ENCODE data around the gene ETFB. TPM values are rescaled to one million over a fixed set of nuclear protein-coding genes. Genes with fewer than 3 reads are reported as not detected.

ETFB gene
- total RNA-seq, 1 experiment from 2014 or later: 134 TPM

DNA sequence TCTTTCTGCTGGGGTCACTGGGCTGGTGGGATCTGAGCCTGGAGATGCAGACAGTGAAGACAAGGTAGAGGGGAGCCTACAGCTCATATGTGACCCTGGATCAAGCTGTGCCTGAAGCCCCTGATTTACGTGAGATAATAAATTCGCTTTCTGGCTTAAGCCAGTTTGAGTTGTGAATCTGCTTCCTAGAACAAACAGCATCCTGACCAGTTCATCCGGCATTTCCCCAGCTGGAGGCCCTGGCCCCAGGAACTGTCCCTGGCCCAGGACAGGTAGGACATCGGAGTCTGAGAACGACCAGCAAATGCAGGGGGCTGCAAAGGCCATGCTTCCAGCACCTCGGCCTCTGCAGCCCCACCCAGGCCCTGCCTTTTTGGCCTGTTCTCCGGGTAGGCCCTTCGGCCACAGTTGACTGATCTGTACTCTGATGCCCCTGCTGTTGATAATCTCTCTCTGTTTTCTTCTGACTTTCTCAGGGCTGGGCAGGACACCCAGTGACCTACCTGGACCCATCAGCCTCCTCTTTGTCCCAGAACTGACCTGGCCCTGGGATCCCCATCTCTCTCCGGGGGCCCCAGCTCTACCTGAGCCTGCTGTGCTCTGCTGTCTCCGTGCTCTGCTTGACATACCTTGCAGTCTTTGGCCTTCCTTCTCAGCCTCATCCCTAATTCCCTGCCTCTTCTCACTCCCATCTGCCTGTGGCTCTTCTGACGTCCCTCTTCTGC is 14.8 kb downstream of the ETFB start:
- no peak for DNase-seq (ENCODE audit: low read depth)

DNA sequence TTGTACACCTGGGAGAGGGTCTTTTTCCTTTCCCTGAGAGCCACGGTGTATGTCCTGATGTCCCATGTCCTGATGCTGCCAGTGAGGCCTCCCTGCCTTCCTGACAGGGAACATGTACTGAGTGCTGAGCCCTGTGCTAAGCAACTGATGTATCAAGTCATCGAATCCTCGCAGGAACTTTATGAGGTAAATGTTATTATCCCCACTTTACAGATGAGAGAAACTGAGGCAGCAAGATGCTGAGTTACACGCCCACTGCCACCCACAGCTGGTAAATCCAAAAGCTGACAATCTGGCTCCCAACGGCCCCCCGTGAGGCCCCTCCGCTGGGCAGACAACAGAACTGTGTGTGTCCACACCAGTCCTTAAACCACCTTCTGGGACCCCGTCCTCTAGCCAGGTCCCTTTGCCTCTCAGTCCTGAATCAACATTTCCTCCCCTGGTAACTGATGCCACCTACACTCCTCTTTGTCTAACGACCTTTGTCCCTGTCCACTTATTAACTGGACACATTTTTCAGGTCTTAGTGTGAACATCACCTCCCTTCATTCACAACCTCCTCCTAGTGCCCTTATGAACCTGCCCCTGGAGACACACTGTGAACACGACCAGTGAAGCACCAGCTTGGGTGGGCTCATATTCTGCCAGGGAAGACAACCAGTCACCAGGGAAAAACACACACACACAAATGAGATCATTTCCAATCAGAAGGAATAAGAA is 18.8 kb downstream of the ETFB start:
- no peak for DNase-seq (ENCODE audit: low read depth)

DNA sequence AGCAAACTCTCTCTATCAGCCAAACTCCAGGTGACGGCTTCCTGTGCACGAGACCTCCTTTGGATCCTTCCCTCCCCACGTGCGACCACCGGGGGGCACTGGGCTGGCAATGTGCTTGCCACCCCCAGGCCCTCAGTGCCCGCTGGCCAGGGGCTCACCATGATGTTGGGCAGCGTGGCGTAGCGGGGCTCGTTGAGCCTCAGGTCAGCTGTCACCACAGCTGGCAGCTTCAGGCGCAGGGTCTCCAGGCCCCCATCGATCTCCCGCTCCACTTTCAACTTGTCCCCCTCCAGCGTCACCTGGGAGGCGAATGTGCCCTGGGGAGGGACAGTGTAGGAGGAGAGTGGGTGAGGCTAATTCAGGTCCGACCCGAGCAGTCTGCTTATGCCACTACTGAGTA is 19.4 kb downstream of the ETFB start:
- DNase-seq (ENCODE audit: low read depth): no peak

DNA sequence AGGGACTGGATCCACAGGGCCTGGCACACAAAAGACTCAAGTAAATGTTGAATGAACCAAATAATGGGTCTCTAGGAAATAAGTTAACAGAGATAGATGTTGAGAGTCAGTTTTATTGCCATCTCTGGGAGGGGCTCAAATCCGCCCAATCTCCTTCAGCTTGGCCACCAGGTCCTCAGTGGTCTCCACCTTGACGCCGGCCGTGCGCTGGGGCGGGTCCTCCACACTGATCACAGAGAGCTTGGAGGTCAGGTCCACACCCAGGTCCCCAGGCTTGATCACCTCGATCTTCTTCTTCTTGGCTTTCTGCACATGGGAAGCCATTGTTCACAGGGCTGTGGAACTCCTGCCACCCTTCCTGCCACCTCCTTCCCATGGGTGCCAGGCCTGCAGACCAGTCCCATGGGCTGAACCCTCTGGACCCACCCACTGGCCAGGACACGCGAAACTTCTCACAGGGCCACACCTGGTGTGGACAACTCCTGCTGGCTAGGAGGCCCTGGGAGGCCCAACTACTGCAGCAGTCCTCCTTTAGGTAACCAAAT is 21.0 kb downstream of the ETFB start:
- no peak for DNase-seq (ENCODE audit: low read depth)

DNA sequence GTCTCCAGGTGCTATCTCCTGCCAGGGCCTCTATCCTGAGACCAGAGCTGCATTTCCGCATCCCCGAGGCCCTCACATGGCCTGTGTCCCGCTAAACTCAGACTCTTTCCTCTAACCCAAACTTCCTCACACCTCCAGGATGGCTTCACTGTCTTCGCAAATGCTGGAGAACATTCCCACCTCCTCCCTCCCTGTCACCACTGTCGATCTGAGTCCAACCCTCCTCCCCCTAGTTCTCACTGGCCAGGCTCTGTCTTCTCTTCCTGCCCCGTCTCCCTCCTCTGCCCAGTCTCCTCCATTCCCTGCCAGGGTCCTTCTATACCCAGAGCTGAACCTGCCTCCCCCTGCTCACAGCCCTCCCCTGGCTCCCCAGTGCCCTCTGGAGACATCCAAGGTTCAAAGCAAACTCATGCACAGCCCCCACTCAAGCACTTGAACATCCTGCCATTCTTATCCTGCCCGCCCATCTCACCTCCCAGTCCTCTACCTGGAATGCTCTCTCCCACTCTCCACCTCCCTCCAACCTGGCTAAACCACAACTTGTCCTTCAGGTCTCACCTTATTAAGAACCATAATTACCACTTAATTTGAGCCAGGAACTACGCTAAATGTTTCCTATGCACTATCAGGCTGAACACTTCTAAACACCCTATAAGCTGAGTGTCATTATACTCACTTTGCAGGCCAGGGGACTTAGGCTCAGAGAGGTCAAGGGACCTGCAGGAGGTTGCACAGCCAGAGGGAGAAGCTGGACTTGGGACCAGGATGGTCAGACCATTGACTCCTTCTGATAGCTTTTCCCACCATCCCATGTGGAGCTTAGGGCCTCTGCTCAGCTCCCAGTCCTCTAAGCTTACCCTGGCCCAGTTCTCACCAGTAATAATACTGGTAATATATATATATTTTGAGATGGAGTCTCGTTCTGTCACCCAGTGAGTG is 23.3 kb downstream of the ETFB start:
- peak; percentile 11 for DNase-seq (ENCODE audit: low read depth)

DNA sequence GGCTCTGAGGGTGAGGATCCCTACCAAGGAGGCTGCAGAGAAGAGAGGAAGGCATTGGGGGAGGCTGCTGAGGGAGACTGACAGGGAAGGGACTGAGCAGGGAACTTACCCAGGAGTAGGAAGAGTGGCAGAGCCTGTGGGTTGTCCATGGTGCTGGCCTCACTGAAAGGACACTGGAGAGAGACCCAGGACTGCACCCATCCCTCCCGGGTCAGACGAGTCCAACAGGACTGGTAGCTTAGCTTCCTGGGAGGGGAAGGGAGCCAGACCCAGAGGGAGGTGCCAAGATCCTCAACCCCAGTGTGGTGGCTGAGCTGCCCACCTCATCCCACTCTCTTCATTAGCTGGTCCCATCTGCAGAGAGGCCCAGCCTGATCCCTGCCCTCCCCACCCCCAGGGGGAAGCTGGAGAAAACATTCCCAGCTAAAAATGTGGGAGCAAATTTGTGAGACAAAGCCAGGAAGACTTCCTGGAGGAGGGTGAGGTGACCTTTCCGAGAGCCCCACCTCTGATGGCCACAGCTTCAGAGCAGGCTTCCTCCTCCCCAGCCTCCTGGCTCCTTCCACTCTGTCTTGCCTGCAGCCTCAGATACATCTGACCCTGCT is 24.1 kb downstream of the ETFB start, which contains the start of gene VSIG10L:
TSS of gene VSIG10L (minus strand) at position 164 of the 605 bp plus-strand sequence. CDS start at position 149, 15 bp downstream.
- peak; percentile 16 for DNase-seq (ENCODE audit: low read depth)

DNA sequence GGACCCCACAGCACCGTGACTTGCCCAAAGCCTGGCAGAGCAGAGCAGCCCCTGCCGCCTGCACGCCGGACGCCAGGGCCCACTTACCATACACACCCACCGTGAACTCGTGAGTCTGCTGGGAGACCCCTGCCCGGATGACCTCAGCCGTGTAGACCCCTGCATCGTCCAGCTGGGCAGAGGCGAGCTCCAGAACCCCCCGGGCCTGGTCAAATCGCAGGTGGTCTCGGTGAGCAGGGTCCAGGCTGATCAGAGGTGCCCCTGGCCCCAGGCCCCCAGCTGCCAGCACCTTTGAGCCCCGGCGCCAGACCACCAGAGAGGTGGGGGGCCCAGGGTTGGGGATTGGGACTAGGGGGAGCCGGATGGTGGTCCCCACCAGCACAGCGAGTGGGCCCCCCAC is 25.1 kb downstream of the ETFB start:
- DNase-seq (ENCODE audit: low read depth): no peak

DNA sequence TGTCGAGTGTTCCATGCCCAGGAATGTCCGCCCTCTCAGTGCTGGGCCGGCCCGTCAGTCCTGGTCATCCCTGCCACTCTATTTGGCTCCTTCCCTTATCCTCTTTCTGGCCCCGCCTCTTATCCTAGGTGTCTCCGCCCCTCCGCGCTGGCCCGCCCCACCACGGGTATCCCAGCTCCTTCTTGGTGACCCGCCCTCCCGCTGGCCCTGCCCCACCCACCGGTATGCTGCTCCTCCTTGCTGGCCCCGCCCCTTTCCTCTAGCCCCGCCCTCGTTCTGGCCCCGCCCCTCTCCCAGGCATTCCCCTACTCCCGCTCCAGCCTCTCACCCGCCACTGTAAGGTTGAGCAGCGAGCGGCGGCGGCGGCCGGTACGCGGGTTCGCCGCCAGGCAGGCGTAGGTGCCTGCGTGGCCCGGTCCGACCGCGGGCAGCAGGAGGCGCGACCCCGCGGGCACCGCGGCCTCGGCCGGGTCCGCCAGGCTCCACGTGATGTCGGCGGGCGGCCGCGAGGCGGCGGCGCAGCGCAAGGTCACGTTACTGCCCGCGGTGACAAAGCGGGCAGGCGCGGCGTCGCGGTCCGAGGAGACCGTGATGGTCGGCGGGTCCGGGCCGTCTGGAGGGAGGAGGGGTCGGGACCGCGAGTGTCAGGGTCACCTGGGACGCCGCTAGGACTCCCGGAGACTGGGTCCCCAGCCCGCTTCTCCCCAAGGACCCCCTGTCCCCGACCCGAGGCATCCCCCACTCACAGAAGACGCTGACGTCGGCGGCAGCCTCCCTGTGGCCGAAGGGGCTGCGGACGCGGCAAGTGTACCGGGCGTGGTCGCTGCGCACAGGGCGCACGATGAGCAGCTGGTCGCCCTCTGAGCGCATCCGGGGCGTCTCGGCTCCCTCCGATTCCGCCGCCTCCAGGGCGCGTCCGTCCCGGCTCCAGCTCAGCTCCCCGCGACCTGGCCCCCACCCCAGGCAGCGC is 26.2 kb downstream of the ETFB start:
- peak; percentile 67 for DNase-seq (ENCODE audit: low read depth)

DNA sequence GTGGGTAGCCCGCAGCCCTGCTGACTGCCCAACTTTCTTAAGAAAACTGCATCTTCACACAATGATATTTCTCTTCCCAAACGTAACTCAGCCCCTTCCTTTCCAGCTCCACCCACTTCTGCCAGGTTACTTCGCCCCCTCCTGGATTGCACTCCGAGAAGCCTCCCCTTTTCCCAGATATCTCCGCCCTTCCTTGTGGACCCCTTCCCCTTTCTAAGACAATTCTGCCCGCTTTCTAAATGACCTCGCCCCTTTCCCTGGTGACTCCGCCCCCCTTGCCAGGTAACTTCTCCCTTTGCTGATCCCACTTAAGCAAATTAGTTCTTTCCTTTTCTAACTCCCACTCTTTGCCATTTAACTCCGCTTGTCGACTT is 26.9 kb downstream of the ETFB start:
- no peak for DNase-seq (ENCODE audit: low read depth)

DNA sequence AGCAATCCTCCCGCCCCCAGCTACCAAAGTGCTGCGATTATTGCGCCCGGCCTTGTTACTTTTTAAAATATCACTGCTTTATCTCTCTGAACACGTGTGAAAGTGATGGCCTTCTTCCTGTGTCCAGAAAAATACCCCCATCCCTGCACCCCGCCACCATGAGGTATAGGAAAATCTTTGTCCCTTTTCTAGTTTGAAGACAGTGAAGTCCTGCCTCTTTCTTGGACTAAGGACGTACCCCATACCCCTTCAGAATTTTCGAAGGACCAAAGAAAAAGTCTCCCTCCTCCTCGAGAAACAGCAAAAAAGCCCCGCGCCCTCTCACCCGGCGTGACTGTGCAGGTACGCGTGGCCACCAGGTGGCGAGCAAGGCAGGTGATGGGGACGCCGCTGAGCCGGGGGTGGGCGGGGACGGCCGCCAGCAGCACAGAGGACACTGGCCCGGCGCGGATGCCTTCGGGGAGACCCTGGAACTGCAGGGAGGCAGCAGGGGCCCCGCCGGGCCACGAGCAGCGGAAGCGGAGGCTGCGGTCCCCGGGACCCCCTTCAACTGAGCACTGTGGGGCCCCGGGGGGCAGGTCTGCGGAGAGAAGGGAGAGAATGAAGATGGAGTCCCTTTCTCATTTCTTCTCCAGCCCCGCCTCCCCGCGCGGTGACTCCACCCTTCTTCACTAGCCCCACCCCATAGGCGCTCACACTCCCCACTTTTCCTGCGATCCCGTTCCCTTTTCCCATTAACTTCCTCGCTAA is 27.4 kb downstream of the ETFB start:
- peak; percentile 69 for DNase-seq (ENCODE audit: low read depth)

DNA sequence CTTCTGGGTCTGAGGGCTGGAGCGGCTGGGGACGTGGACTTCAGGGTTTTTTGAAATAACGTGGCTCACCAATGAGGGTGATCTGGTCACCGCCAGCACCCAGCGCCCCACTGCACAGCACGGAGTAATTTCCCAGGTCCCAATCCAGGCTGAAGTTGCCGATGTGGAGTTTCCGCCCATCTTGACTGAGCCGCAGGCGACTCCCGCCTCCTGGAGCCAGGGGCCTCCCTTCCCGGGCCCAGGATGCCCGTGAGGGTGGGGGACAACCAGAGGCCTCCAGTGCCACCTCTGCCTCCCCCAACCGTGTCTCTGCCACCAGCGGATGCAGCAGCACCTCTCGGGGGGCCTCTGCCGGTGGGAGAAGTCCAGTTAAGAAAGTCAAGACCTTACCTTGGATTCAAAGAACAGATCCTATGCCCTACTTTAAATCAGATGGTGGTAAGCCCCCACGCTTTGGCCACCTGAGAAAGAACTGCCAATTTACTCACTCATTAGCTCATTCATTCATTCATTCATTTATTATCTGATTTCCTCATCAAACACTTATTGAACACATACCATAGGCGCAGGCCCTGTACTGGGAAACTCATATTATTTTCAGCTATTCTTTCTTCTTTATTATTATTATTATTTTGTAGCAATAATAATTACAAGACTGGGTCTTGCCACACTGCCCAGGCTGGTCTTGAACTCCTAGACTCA is 28.2 kb downstream of the ETFB start:
- no peak for DNase-seq (ENCODE audit: low read depth)

DNA sequence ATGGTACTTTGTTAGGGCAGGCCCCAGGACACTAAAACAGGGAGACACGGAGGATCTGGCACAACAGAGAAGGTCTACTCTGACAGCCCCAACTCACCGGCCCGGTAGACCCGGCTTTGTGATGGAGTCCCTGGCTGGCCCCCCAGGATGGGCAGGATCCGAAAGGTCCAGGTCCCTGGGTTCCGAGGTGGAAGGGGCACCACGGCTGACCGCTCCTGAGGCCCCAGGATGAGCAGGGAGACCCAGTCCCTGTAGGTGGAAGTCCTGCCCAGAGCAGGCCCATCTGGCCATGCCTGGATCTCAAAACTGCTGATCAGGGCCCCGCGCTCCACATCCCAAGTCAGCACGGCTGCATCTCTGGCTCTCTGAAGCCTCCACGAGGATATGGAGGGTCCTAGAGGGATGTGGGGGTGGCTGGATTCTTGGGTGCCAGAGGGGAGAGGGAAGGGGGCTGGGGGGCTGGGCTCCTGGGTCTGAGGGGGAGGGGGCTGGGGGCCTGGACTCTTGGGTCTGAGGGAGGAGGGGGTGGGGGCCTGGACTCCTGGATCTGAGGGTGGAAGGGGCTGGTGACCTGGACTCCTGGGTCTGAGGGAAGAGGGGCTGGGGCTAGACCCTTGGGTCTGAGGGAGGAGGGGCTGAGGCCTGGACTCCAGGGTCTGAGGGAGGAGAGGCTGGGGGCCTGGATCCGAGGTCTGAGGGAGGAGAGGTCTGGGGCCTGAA is 28.9 kb downstream of the ETFB start:
- no peak for DNase-seq (ENCODE audit: low read depth)

DNA sequence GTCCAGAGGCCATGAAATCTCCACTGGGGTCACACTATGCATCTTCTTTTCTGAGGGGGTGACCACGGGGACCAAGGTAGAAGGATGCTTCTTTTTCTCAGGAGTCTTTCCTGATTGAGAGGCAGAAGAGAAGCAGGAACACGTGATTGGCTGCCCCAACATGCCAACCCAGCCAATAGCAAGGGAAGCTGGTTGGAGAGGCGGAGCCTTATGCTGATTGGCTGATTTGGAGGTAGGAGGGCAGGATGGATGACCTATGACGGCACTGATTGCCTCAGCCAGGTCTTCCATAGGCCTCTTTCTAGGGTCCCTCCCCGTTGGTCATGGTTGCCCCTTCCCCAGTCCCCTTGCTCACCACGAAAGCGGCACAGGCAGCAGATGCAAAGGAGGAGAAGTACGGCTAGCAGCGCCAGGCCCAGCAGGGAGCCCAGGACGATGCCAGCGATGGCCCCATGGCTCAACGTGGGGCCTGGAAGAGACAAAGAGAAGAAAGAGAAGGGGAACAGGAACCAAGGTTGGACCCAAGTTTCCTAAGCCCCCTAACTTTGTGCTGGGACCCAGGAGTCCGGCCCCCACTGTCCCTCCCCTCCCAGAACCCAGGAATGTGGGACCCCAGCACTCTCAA is 32.2 kb downstream of the ETFB start:
- peak; percentile 23 for DNase-seq (ENCODE audit: low read depth)

DNA sequence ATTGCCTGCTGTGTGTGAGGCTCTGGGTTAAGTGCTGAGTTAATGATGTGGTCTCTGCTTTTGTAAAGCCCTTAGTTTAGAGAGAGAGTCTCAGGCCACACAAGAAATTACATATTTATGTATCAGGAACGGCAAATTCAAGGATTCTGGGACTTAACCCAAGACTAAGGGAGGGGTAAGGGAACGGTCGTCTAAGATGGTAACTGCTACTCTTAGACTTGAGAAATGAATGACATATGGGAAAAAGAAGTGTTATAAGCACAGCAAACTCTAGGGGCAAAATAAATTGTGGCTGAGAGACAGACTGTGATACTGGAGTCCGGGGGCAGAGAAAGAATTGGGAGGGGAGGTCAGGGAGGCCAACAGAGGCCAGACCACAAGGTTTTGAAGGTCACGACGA is 34.5 kb downstream of the ETFB start:
- DNase-seq (ENCODE audit: low read depth): no peak

DNA sequence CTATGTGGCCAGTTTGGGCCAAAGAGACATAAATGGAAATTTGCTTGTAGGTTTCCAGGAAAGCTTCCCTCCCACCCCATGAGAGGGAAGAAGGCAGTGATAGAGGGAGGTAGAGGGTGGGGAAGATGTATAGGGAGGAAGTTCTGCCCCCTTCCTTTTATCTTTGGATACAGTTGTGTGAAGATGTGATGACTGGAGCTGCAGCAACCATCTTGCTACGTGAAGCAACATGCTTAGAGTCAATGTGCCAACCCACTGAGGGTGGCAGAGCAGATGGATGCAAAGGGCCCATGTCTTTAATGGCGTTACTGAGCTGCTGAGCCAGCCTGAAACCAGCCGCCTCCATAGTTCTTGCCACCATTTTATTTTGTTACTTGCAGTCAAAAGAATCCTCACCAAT is 35.0 kb downstream of the ETFB start:
- no peak for DNase-seq (ENCODE audit: low read depth)

DNA sequence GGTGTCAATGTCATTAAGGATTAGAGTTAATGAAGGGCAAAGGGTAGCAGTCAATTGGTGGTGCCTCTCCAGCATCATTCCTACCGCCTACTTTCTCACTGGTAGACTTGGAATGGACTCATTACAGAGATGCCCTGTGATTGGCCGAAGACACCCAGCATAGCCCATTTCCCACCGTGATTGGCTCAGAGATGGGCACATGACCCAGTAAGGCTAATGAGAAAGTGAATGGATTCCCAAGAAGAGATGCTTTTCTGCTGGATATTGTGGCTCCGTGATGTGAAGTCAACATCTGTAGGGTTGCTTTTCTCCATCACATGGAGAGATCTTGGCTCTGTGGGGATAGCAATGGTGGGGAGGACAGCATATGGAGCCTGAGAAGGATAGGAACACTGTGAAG is 35.8 kb downstream of the ETFB start:
- no peak for DNase-seq (ENCODE audit: low read depth)

DNA sequence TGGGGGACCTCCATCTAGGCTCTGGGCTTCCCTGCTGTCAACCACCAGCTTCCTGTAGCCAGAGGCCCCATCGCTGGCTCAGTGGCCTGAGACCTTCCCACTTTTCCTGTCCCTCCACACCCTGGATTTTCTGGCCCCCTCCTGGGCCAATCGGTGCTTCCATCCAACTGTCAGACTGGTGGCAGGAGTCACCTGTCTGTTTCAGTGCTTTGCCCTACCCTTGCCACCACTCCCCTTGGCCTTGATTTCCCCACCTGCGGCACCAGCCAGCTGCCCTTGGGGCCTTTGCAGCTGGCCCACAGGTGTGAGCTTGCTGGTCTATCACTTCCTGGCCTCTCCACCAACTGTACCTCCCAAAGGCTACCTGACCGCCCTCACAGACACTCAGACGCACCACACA is 36.8 kb downstream of the ETFB start:
- no peak for DNase-seq (ENCODE audit: low read depth)

All from M059J (cell line).